HepG2 (cell line): ENCODE results near the gene SCGB3A2. TPM values are rescaled to one million over a fixed set of nuclear protein-coding genes. Genes with fewer than 3 reads are reported as not detected.

Source experiments
- ATAC-seq: fragments of 200-7000 bp; cut with Tn5 transposase; 3 replicates; pipeline ENCODE4 v1.9.1; 2020; ENCODE audit warnings: mild to moderate bottlenecking, moderate library complexity
- BruUV-seq: library from RNA; stranded (reverse); fragments of 400-500 nt; replicated peaks from 2 replicates; lab custom pipeline; 2021; lab: Mats Ljungman, UMichigan
- CTCF ChIA-PET: fragments of 300-600 bp; formaldehyde crosslinking; extraction: SDS; loops from one replicate; lab custom pipeline; 2021; ENCODE audit warnings: low total read pairs, inconsistent platforms, low intra/inter-chr PET ratio; lab: Yijun Ruan, JAX
- POLR2A ChIA-PET: fragments of 350-600 bp; sonication (Branson Sonifier 250); formaldehyde crosslinking; loops from one replicate; lab custom pipeline; 2020; ENCODE audit warnings: antibody characterized with exemption, inconsistent platforms; lab: Yijun Ruan, JAX
- DNase-seq: peaks from one replicate; pipeline ENCODE4 v3.0.0-alpha.2; 2015; ENCODE audit warnings: low spot score
- FAIRE-seq: peaks from 3 replicates; lab custom pipeline; 2011; peaks lifted over from hg19 to GRCh38; lab: Jason Lieb, UNC
- H2AFZ ChIP-seq: one replicate; pipeline ENCODE4 v1.6.1; 2011; ENCODE audit warnings: low read length, inconsistent platforms
- H3K27ac ChIP-seq: fragments of 300-600 bp; 3 replicates; pipeline ENCODE4 v1.8.0; 2011; ENCODE audit warnings: mixed run types, mild to moderate bottlenecking, mixed read lengths, low read length, inconsistent platforms; ENCODE audit not compliant: insufficient read depth; ENCODE audit errors: extremely low read length
- H3K27me3 ChIP-seq, 2 experiments: fragments of 200-600 bp in 1 of 2; 2 replicates in 1 of 2; 3 replicates in 1 of 2; pipeline versions ENCODE4 v1.6.0 to v1.8.0; 2011; ENCODE audit warnings: low read length in 2 of 2, mild to moderate bottlenecking in 2 of 2, moderate library complexity in 2 of 2, inconsistent platforms in 1 of 2; ENCODE audit not compliant: insufficient read depth in 2 of 2, control insufficient read depth in 1 of 2
- H3K36me3 ChIP-seq, 2 experiments: fragments of 200-600 bp in 1 of 2; replicated peaks in 1 of 2; 2 replicates in 1 of 2; 3 replicates in 1 of 2; pipeline versions ENCODE4 v1.5.1 to v1.8.0; 2011; ENCODE audit warnings: low read length in 2 of 2, inconsistent platforms in 1 of 2; ENCODE audit not compliant: insufficient read depth in 2 of 2, control insufficient read depth in 1 of 2
- H3K4me1 ChIP-seq: 2 replicates; pipeline ENCODE4 v1.5.1; 2012; ENCODE audit warnings: low read length, inconsistent platforms; ENCODE audit not compliant: insufficient read depth
- H3K4me2 ChIP-seq: 2 replicates; pipeline ENCODE4 v1.6.0; 2011; ENCODE audit warnings: low read depth, low read length, inconsistent platforms
- H3K4me3 ChIP-seq, 3 experiments: fragments of 200-600 bp in 1 of 3; sonication (generic), shearing (Covaris generic) in 1 of 3; replicated peaks in 1 of 3; 2 replicates each; pipeline ENCODE4 v1.5.1; 2011 to 2016; ENCODE audit warnings: low read length in 3 of 3, inconsistent platforms in 2 of 3, low read depth in 2 of 3, mild to moderate bottlenecking in 2 of 3, control low read depth in 1 of 3, mixed read lengths in 1 of 3; ENCODE audit not compliant: insufficient read depth in 1 of 3
- H3K79me2 ChIP-seq: one replicate; pipeline ENCODE4 v1.6.1; 2011; ENCODE audit warnings: low read length, inconsistent platforms; ENCODE audit not compliant: insufficient read depth
- H3K9ac ChIP-seq: 2 replicates; pipeline ENCODE4 v1.6.0; 2011; ENCODE audit warnings: mild to moderate bottlenecking, low read depth, low read length, inconsistent platforms; ENCODE audit not compliant: insufficient read depth
- H3K9me3 ChIP-seq: 2 replicates; pipeline ENCODE4 v1.5.1; 2012; ENCODE audit warnings: mild to moderate bottlenecking, low read length
- H4K20me1 ChIP-seq: 2 replicates; pipeline ENCODE4 v1.6.0; 2011; ENCODE audit warnings: inconsistent platforms, mild to moderate bottlenecking, low read length, moderate library complexity; ENCODE audit not compliant: insufficient read depth
- HCFC1 ChIP-seq: fragments of 150-350 bp; IDR thresholded peaks from 2 replicates; pipeline ENCODE4 v1.6.1; 2014; ENCODE audit warnings: low read depth, low read length
- HDAC1 ChIP-seq: sonication (generic); formaldehyde crosslinking; IDR thresholded peaks from 2 replicates; pipeline ENCODE4 v1.5.1; 2020; ENCODE audit warnings: mild to moderate bottlenecking, missing genetic modification reagents
- HNF1A ChIP-seq, 2 experiments: sonication (generic) in 1 of 2; formaldehyde crosslinking in 1 of 2; IDR thresholded peaks; 2 replicates each; pipeline versions ENCODE4 v1.4.0 to v1.6.1; 2016 to 2020; ENCODE audit warnings: borderline replicate concordance in 1 of 2, low read depth in 1 of 2, mild to moderate bottlenecking in 1 of 2, missing genetic modification reagents in 1 of 2
- SP140L ChIP-seq: sonication (generic); formaldehyde crosslinking; IDR thresholded peaks from 2 replicates; pipeline ENCODE4 v1.4.0; 2020; ENCODE audit warnings: missing genetic modification reagents, borderline replicate concordance
- ZNF34 ChIP-seq: sonication (generic); formaldehyde crosslinking; IDR thresholded peaks from 2 replicates; pipeline ENCODE4 v1.4.0; 2020; ENCODE audit warnings: mild to moderate bottlenecking, missing genetic modification reagents, borderline replicate concordance
- ZNF713 ChIP-seq: sonication (generic); formaldehyde crosslinking; IDR thresholded peaks from 2 replicates; pipeline ENCODE4 v1.4.0; 2020; ENCODE audit warnings: mild to moderate bottlenecking, missing genetic modification reagents
- WGBS: methylation state at CpG from one replicate; pipeline ENCODE4 v1.1.6; 2017; ENCODE audit warnings: low lambda C conversion rate; 5-methylcytosine and 5-hydroxymethylcytosine counted together
- in situ Hi-C: cut with HindIII; loops from 2 replicates; pipeline ENCODE4 v1.10.0; 2017; ENCODE audit warnings: low pct_unique_long_range_greater_than_20kb; ENCODE audit not compliant: extremely low pct_ligation_motif_present
- intact Hi-C: fragments of 100-400 bp; cut with micrococcal nuclease; formaldehyde crosslinking; loops from one replicate; pipeline ENCODE4 v1.10.0; 2022; ENCODE audit not compliant: unreplicated experiment
- polyA plus RNA-seq, 8 experiments: library from polyadenylated mRNA; depleted of rRNA in 3 of 8; stranded (reverse) in 7 of 8; unstranded in 1 of 8; fragments of >200 nt; fragmentation: Illumina TruSeq in 4 of 8; extraction: Trizol in 4 of 8; gene quantifications; 2 replicates each; pipeline versions ENCODE4 v1.2.1 to v1.2.3, GENCODE V29; 2011 to 2016; ENCODE audit warnings: low read depth in 4 of 8, missing spikeins in 1 of 8, mixed read lengths in 1 of 8; ENCODE audit not compliant: insufficient read depth in 1 of 8
- total RNA-seq, 5 experiments: library from RNA; depleted of rRNA; stranded (reverse); fragments of >200 nt; fragmentation: Illumina TruSeq; extraction: Trizol; gene quantifications; 2 replicates each; pipeline ENCODE4 v1.2.3, GENCODE V29; 2016; ENCODE audit warnings: low read depth in 1 of 5

SCGB3A2 gene
- total and polyA plus RNA-seq, 2 of the 13 experiments (the other 11 are each of a cell fraction or from before 2014, with no cell fraction given), result not detected

- Histone ChIP-seq H3K36me3 (no peaks in the 10 kb centered on the region), H3K9ac (no peak overlapping the region), H3K27me3 (no peaks in the 10 kb centered on the region), H3K27ac (no peak overlapping the region), H3K4me1 (no peaks in the 10 kb centered on the region), H2AFZ (no peak overlapping the region), H3K9me3 (no peaks in the 10 kb centered on the region), H3K79me2 (no peaks in the 10 kb centered on the region), H3K4me2 (no peak overlapping the region), H3K4me3 (no peak overlapping the region), H4K20me1 (no peaks in the 10 kb centered on the region)
- ATAC-seq, result no peak
- ChIA-PET CTCF (no interaction called here), POLR2A (no interaction called here)
- no peak for TF ChIP-seq ZNF713
- TF ChIP-seq HNF1A (IDR thresholded peaks at IDR 0.05; ENCODE audit: low read depth), result no peak
- no peak for TF ChIP-seq HNF1A (CRISPR knock-in tag; IDR thresholded peaks at IDR 0.05; ENCODE audit: borderline replicate concordance)
- TF ChIP-seq HCFC1, result no peak
- no peak for TF ChIP-seq ZNF34 (CRISPR knock-in tag)
- TF ChIP-seq SP140L (CRISPR knock-in tag), result no peak
- TF ChIP-seq HDAC1 (CRISPR knock-in tag), result no peak
- in situ Hi-C loops, result no loop called here
- no peak for FAIRE-seq
- 60% methylated on average over 4 of the region's 4 CpGs for whole genome bisulfite sequencing
- DNase-seq, result no peak
- intact Hi-C loops, result no loop called here
- BruUV-seq, result no TSS peak
Observed at GRCh38 chr5:147904110-147904509, 25.6 kb downstream of the SCGB3A2 start.
